Upper lobe of left lung (tissue), 4 donors: ENCODE results near the gene TLX3.

Source experiments
- CTCF ChIP-seq, 6 experiments: fragments of 450-650 bp in 4 of 6; fragments of 200-600 bp in 2 of 6; sonication (generic) in 2 of 6; IDR thresholded peaks; one replicate each; pipeline ENCODE4 v1.5.1; 2016 to 2019; ENCODE audit warnings: antibody characterized with exemption in 6 of 6
- EP300 ChIP-seq, 4 donors: sonication (generic); formaldehyde crosslinking; IDR thresholded peaks; one replicate each; pipeline ENCODE4 v1.5.1; 2017; ENCODE audit warnings: antibody characterized with exemption in 4 of 4, control low read depth in 2 of 4
- POLR2A ChIP-seq, 4 donors: fragments of 450-650 bp; IDR thresholded peaks; one replicate each; pipeline ENCODE4 v1.5.1; 2016 to 2017; ENCODE audit warnings: antibody characterized with exemption in 4 of 4, mild to moderate bottlenecking in 2 of 4
- POLR2AphosphoS5 ChIP-seq, 2 donors: sonication (generic); formaldehyde crosslinking; IDR thresholded peaks; one replicate each; pipeline ENCODE4 v1.5.1; 2017; ENCODE audit warnings: antibody characterized with exemption in 2 of 2

- TF ChIP-seq CTCF (IDR thresholded peaks at IDR 0.05), result no peak
- no peak for TF ChIP-seq POLR2A (IDR thresholded peaks at IDR 0.05)
- no peak for TF ChIP-seq POLR2AphosphoS5 (IDR thresholded peaks at IDR 0.05)
- TF ChIP-seq EP300 (IDR thresholded peaks at IDR 0.05), result no peak
Observed at GRCh38 chr5:171295299-171295698, 13.7 kb upstream of the TLX3 start.
